OCI-LY7 (cell line): ENCODE data around the gene VWA8. TPM values are rescaled to one million over a fixed set of nuclear protein-coding genes. Genes with fewer than 3 reads are reported as not detected.

Source experiments
- BruUV-seq: library from RNA; stranded (reverse); fragments of 400-500 nt; replicated peaks from 2 replicates; lab custom pipeline; 2021; lab: Mats Ljungman, UMichigan
- CTCF ChIA-PET: fragments of 300-600 bp; sonication (Branson Sonifier 250); formaldehyde crosslinking; loops from one replicate; lab custom pipeline; 2022; ENCODE audit warnings: antibody characterized with exemption; ENCODE audit not compliant: unreplicated experiment; lab: Charles Lee
- POLR2A ChIA-PET: fragments of 300-600 bp; sonication (Branson Sonifier 250); formaldehyde crosslinking; loops from one replicate; lab custom pipeline; 2022; ENCODE audit warnings: antibody characterized with exemption; lab: Charles Lee
- DNase-seq: peaks from one replicate; pipeline ENCODE4 v3.0.0-alpha.2; 2015; ENCODE audit warnings: low spot score
- H2AFZ ChIP-seq: fragments of 200-600 bp; sonication (generic), shearing (Covaris generic); 2 replicates; pipeline ENCODE4 v1.6.1; 2014; ENCODE audit warnings: mild to moderate bottlenecking, antibody characterized with exemption, low read length, moderate library complexity
- H3K27ac ChIP-seq: fragments of 200-600 bp; sonication (generic); 2 replicates; pipeline ENCODE4 v1.5.1; 2014; ENCODE audit warnings: mixed run types, low read depth, mild to moderate bottlenecking, moderate library complexity, low read length, inconsistent platforms; ENCODE audit not compliant: poor library complexity, severe bottlenecking
- H3K36me3 ChIP-seq: fragments of 200-600 bp; sonication (generic); 2 replicates; pipeline ENCODE4 v1.6.1; 2014; ENCODE audit warnings: mild to moderate bottlenecking, antibody characterized with exemption, low read length, moderate library complexity, mixed read lengths; ENCODE audit not compliant: insufficient read depth
- H3K4me1 ChIP-seq: fragments of 200-600 bp; sonication (generic); 2 replicates; pipeline ENCODE4 v1.5.1; 2014; ENCODE audit warnings: mild to moderate bottlenecking, low read length; ENCODE audit not compliant: insufficient read depth, poor library complexity, severe bottlenecking
- H3K4me2 ChIP-seq: fragments of 200-600 bp; sonication (generic); 2 replicates; pipeline ENCODE4 v1.6.1; 2014; ENCODE audit warnings: mild to moderate bottlenecking, low read length
- H3K4me3 ChIP-seq: fragments of 200-600 bp; sonication (generic); 2 replicates; pipeline ENCODE4 v1.5.1; 2014; ENCODE audit warnings: mild to moderate bottlenecking, low read depth, low read length; ENCODE audit not compliant: poor library complexity, severe bottlenecking
- H3K79me2 ChIP-seq: fragments of 200-600 bp; sonication (generic); 2 replicates; pipeline ENCODE4 v1.6.1; 2016; ENCODE audit warnings: low read depth, mild to moderate bottlenecking, low read length, moderate library complexity, mixed read lengths; ENCODE audit not compliant: insufficient read depth
- H3K9me2 ChIP-seq: fragments of 200-600 bp; sonication (generic); 2 replicates; pipeline ENCODE4 v1.6.1; 2016; ENCODE audit warnings: mild to moderate bottlenecking, low read length, mixed read lengths; ENCODE audit not compliant: insufficient read depth
- H3K9me3 ChIP-seq: fragments of 200-600 bp; sonication (generic); 2 replicates; pipeline ENCODE4 v1.6.1; 2014; ENCODE audit warnings: mild to moderate bottlenecking, mixed run types, low read length, mixed read lengths
- H4K20me1 ChIP-seq: fragments of 200-600 bp; sonication (generic); 2 replicates; pipeline ENCODE4 v1.6.1; 2014; ENCODE audit warnings: mild to moderate bottlenecking, antibody characterized with exemption, low read length, moderate library complexity, mixed read lengths; ENCODE audit not compliant: insufficient read depth
- EZH2phosphoT487 ChIP-seq: fragments of 200-600 bp; sonication (generic); IDR thresholded peaks from 2 replicates; pipeline ENCODE4 v1.6.1; 2018; ENCODE audit warnings: low read depth, borderline replicate concordance, mild to moderate bottlenecking, mixed run types, antibody characterized with exemption, low read length, moderate library complexity, mixed read lengths
- intact Hi-C: fragments of 100-400 bp; cut with micrococcal nuclease; formaldehyde crosslinking; loops from one replicate; pipeline ENCODE4 v1.10.0; 2022; ENCODE audit not compliant: unreplicated experiment
- total RNA-seq, 2 experiments: library from RNA; depleted of rRNA in 1 of 2; stranded (reverse); fragments of >200 nt in 1 of 2; shearing (Covaris generic) in 1 of 2; gene quantifications; 2 replicates each; pipeline ENCODE4 v1.2.3, GENCODE V29; 2014 to 2022
- TF ChIP-seq, protein P1 (sequence below): fragments of 200-600 bp; sonication (generic); conservative IDR thresholded peaks from 2 replicates; pipeline ENCODE4 v1.5.1; 2014; ENCODE audit warnings: mild to moderate bottlenecking, antibody characterized with exemption, low read length, moderate library complexity, mixed read lengths

VWA8 gene
- total RNA-seq, 2 experiments from 2014 or later = 26.4 to 31.5 TPM

DNA sequence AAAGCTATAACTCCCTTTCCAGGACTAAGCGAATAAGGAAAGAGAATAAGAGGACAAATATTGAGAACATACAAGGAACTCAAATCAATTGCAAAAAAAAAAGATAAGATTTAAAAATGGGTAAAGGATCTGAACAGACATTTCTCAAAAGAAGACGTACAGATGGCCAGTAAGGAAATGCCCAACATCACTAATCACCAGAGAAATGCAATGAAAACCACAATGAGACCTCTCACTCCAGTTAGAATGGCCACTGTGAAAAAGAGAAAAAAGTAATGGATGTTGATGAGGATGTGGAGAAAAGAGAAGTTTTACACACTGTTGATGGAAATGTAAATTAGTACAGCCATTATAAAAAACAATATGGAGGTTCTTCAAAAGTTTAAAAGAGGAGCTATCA lies 63.8 kb downstream of the VWA8 start:
- Histone ChIP-seq H2AFZ (no peak overlapping the region), H3K4me2 (no peak overlapping the region), H3K79me2 (no peaks in the 10 kb centered on the region), H4K20me1 (no peaks in the 10 kb centered on the region), H3K4me1 (no peaks in the 10 kb centered on the region), H3K4me3 (no peak overlapping the region), H3K9me3 (no peaks in the 10 kb centered on the region), H3K9me2 (no peaks in the 10 kb centered on the region), H3K36me3 (0 out of 2 replicates have a peak, but pooled peaks cover 4% of the 10 kb centered on the region), H3K27ac (no peak overlapping the region)
- no peak for DNase-seq
- CTCF ChIA-PET = no interaction called here
- no TSS peak for BruUV-seq
- TF ChIP-seq, protein P1, sequence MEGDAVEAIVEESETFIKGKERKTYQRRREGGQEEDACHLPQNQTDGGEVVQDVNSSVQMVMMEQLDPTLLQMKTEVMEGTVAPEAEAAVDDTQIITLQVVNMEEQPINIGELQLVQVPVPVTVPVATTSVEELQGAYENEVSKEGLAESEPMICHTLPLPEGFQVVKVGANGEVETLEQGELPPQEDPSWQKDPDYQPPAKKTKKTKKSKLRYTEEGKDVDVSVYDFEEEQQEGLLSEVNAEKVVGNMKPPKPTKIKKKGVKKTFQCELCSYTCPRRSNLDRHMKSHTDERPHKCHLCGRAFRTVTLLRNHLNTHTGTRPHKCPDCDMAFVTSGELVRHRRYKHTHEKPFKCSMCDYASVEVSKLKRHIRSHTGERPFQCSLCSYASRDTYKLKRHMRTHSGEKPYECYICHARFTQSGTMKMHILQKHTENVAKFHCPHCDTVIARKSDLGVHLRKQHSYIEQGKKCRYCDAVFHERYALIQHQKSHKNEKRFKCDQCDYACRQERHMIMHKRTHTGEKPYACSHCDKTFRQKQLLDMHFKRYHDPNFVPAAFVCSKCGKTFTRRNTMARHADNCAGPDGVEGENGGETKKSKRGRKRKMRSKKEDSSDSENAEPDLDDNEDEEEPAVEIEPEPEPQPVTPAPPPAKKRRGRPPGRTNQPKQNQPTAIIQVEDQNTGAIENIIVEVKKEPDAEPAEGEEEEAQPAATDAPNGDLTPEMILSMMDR = no peak
- TF ChIP-seq EZH2phosphoT487 = no peak
- POLR2A ChIA-PET = interaction anchor here (0.6 to 1.4 kb wide), 8 partner anchors 15 to 711 kb away, joined by 3 to 6 read pairs (median 4); partner anchors contain the start of gene VWA8
- intact Hi-C loops = no loop called here

DNA sequence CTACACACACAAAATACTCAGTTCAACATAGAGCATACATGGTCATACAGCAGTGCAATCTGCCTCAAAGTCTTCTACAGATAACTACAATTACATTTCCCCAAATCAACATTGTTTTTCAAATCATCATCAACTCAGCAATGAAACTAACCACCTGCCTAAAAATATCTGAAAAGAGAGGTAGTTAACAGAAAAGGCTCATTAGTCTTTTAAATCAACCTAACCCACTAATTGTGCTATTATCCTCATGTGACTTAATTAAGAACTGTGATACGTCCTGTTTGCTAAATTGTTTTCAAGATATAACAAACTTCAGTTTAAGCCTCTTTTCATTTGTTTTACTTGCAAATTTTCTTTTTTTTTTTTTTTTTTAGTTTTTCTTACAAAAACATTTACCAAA lies 65.4 kb downstream of the VWA8 start:
- no peak for TF ChIP-seq EZH2phosphoT487
- TF ChIP-seq, protein P1 = no peak
- no TSS peak for BruUV-seq
- H3K4me1 ChIP-seq = no peaks in the 10 kb centered on the region
- ChIA-PET POLR2A (interaction anchor here (0.7 kb wide), 1 partner anchor 66 kb away, joined by 4 read pairs; no protein-coding TSS in a partner anchor), CTCF (no interaction called here)
- no peak overlapping the region for H3K4me3 ChIP-seq
- DNase-seq = no peak
- H3K9me2 ChIP-seq = no peaks in the 10 kb centered on the region
- H3K9me3 ChIP-seq = no peaks in the 10 kb centered on the region
- H2AFZ ChIP-seq = no peak overlapping the region
- no peaks in the 10 kb centered on the region for H4K20me1 ChIP-seq
- H3K4me2 ChIP-seq = no peak overlapping the region
- intact Hi-C loops = no loop called here
- H3K79me2 ChIP-seq = no peaks in the 10 kb centered on the region
- no peak overlapping the region for H3K27ac ChIP-seq
- H3K36me3 ChIP-seq = peaks cover 11% of the 10 kb centered on the region; the same call in 1 of the 2 replicates

DNA sequence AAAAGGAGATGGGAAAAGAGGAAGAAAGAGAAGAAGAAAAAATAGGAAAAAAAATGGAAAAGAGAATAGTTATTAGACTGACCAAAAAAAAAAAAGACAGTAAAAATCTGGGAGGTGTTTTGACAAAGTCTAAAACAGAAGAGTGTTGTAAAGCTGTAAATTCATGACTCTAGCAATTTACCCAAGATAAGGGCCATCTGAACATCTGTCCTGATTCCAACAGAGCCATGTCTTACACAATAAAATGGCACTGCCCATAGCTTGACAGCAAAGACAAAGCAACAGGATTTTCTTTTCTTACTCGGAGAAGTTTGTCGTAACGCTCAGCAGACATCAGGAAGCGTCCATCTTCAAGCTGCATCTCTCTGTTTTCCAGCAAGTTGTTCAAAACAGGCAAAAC lies 69.8 kb downstream of the VWA8 start:
- Histone ChIP-seq H3K9me3 (no peaks in the 10 kb centered on the region), H3K4me1 (no peaks in the 10 kb centered on the region), H3K79me2 (no peaks in the 10 kb centered on the region), H3K4me2 (no peak overlapping the region), H3K4me3 (no peak overlapping the region), H3K27ac (no peak overlapping the region), H2AFZ (no peak overlapping the region), H3K9me2 (no peaks in the 10 kb centered on the region), H4K20me1 (no peaks in the 10 kb centered on the region), H3K36me3 (peaks cover 33% of the 10 kb centered on the region; the same call in 1 of the 2 replicates)
- TF ChIP-seq EZH2phosphoT487 = no peak
- TF ChIP-seq, protein P1 = no peak
- BruUV-seq = no TSS peak
- intact Hi-C loops = no loop called here
- CTCF ChIA-PET = no interaction called here
- POLR2A ChIA-PET = interaction anchor here (0.5 to 1.8 kb wide), 5 partner anchors 13 to 512 kb away, joined by 3 to 4 read pairs (median 4); no protein-coding TSS in a partner anchor
- DNase-seq = no peak
